ENCODE measurements around the gene ATG9B. TPM values are rescaled to one million over a fixed set of nuclear protein-coding genes. Genes with fewer than 3 reads are reported as not detected.
A peak's percentile ranks its signal among the peaks of the same experiment; 100 is the strongest.
"Not testable (repeated sequence)": the region's sequence is repeated elsewhere in the genome, so short reads cannot be mapped to it uniquely, and the experiment has no call there.

Gene ATG9B
- polyA plus RNA-seq, 4 donors: 1.2 to 3.5 (median 1.5) TPM

GRCh38 chr7:151038951-151039849 is 14.9 kb upstream of the ATG9B start:
- DNase-seq (ENCODE audit: low read depth in 4 of 4, low spot score in 3 of 4): no peak

- no peak for DNase-seq (ENCODE audit: low read depth in 4 of 4, low spot score in 3 of 4)
Observed at GRCh38 chr7:151035902-151036301, 11.6 kb upstream of the ATG9B start.

GRCh38 chr7:151035026-151035717 is 10.9 kb upstream of the ATG9B start:
- DNase-seq (ENCODE audit: low read depth in 4 of 4, low spot score in 3 of 4): no peak

GRCh38 chr7:151034312-151035025 is 10.2 kb upstream of the ATG9B start:
- DNase-seq (ENCODE audit: low read depth in 4 of 4, low spot score in 3 of 4): no peak

- no peak for DNase-seq (ENCODE audit: low read depth in 4 of 4, low spot score in 3 of 4)
Observed at GRCh38 chr7:151033864-151034249, 9.6 kb upstream of the ATG9B start.

GRCh38 chr7:151032936-151033863 is 8.9 kb upstream of the ATG9B start:
- DNase-seq (ENCODE audit: low read depth in 4 of 4, low spot score in 3 of 4): no peak

- DNase-seq (ENCODE audit: low read depth in 4 of 4, low spot score in 3 of 4): no peak
Observed at GRCh38 chr7:151031011-151031410, 6.7 kb upstream of the ATG9B start.

GRCh38 chr7:151028948-151029501 is 4.7 kb upstream of the ATG9B start:
- no peak for DNase-seq (ENCODE audit: low read depth in 4 of 4, low spot score in 3 of 4)

- peak; percentile 99 to 100 (median 100) for DNase-seq (ENCODE audit: low read depth in 4 of 4, low spot score in 3 of 4)
Observed at GRCh38 chr7:151028131-151028947, 4.0 kb upstream of the ATG9B start, which contains the start of gene ABCB8. ABCB8 (plus strand) TSS chr7:151028450; CDS start chr7:151028516, 66 bp downstream.

- DNase-seq (ENCODE audit: low read depth in 4 of 4, low spot score in 3 of 4): not testable (repeated sequence)
Observed at GRCh38 chr7:151027728-151028130, 3.4 kb upstream of the ATG9B start.

GRCh38 chr7:151026771-151027727 is 2.8 kb upstream of the ATG9B start:
- not testable (repeated sequence) for DNase-seq (ENCODE audit: low read depth in 4 of 4, low spot score in 3 of 4)

GRCh38 chr7:151025924-151026671 is 1.8 kb upstream of the ATG9B start:
- DNase-seq (ENCODE audit: low read depth in 4 of 4, low spot score in 3 of 4): no peak

GRCh38 chr7:151023232-151023631 is 1.1 kb downstream of the ATG9B start:
- DNase-seq (ENCODE audit: low read depth in 4 of 4, low spot score in 3 of 4): no peak

- no peak for DNase-seq (ENCODE audit: low read depth in 4 of 4, low spot score in 3 of 4)
Observed at GRCh38 chr7:151020231-151020630, 4.1 kb downstream of the ATG9B start.

GRCh38 chr7:151019130-151019447 is 5.2 kb downstream of the ATG9B start:
- DNase-seq (ENCODE audit: low read depth in 4 of 4, low spot score in 3 of 4): no peak

- DNase-seq (ENCODE audit: low read depth in 4 of 4, low spot score in 3 of 4): no peak
Observed at GRCh38 chr7:151018421-151019129, 5.7 kb downstream of the ATG9B start.

All from left renal pelvis (tissue), 4 donors.